ENCODE measurements around the gene ANKRD22.

Gene ANKRD22

GRCh38 chr10:88788924-88789323, 62.7 kb downstream of the ANKRD22 start:
- H3K4me1 ChIP-seq (ENCODE audit: control insufficient read depth, low read depth, low read length), result peaks cover 3% of the 10 kb centered on the region
- no peaks in the 10 kb centered on the region for H3K9me3 ChIP-seq (ENCODE audit: control insufficient read depth, low read depth, low read length)
- no peaks in the 10 kb centered on the region for H3K27me3 ChIP-seq (ENCODE audit: control insufficient read depth, insufficient read depth, low read length)
- H3K4me3 ChIP-seq (ENCODE audit: low read length), result no peak overlapping the region
- H3K36me3 ChIP-seq (ENCODE audit: control insufficient read depth, low read depth, low read length), result no peaks in the 10 kb centered on the region
- H3K9ac ChIP-seq (ENCODE audit: low read length), result no peak overlapping the region
- H3K27ac ChIP-seq (ENCODE audit: low read length), result no peak overlapping the region

GRCh38 chr10:88787463-88787862, 64.2 kb downstream of the ANKRD22 start:
- Histone ChIP-seq H3K27me3 (ENCODE audit: control insufficient read depth, insufficient read depth, low read length) (no peaks in the 10 kb centered on the region), H3K36me3 (ENCODE audit: control insufficient read depth, low read depth, low read length) (no peaks in the 10 kb centered on the region), H3K9me3 (ENCODE audit: control insufficient read depth, low read depth, low read length) (no peaks in the 10 kb centered on the region), H3K4me3 (ENCODE audit: low read length) (no peak overlapping the region), H3K4me1 (ENCODE audit: control insufficient read depth, low read depth, low read length) (peaks cover 3% of the 10 kb centered on the region), H3K9ac (ENCODE audit: low read length) (no peak overlapping the region), H3K27ac (ENCODE audit: low read length) (no peak overlapping the region)

- no peaks in the 10 kb centered on the region for H3K9me3 ChIP-seq (ENCODE audit: control insufficient read depth, low read depth, low read length)
- H3K27ac ChIP-seq (ENCODE audit: low read length), result no peak overlapping the region
- H3K9ac ChIP-seq (ENCODE audit: low read length), result no peak overlapping the region
- no peaks in the 10 kb centered on the region for H3K27me3 ChIP-seq (ENCODE audit: control insufficient read depth, insufficient read depth, low read length)
- H3K4me1 ChIP-seq (ENCODE audit: control insufficient read depth, low read depth, low read length), result no peaks in the 10 kb centered on the region
- no peaks in the 10 kb centered on the region for H3K36me3 ChIP-seq (ENCODE audit: control insufficient read depth, low read depth, low read length)
- H3K4me3 ChIP-seq (ENCODE audit: low read length), result no peak overlapping the region
Observed at GRCh38 chr10:88786032-88786770, 65.4 kb downstream of the ANKRD22 start.

- Histone ChIP-seq H3K36me3 (ENCODE audit: control insufficient read depth, low read depth, low read length) (no peaks in the 10 kb centered on the region), H3K4me3 (ENCODE audit: low read length) (no peak overlapping the region), H3K27me3 (ENCODE audit: control insufficient read depth, insufficient read depth, low read length) (no peaks in the 10 kb centered on the region), H3K4me1 (ENCODE audit: control insufficient read depth, low read depth, low read length) (no peaks in the 10 kb centered on the region), H3K9ac (ENCODE audit: low read length) (no peak overlapping the region), H3K9me3 (ENCODE audit: control insufficient read depth, low read depth, low read length) (no peaks in the 10 kb centered on the region), H3K27ac (ENCODE audit: low read length) (no peak overlapping the region)
Observed at GRCh38 chr10:88783724-88784123, 67.9 kb downstream of the ANKRD22 start.

- no peaks in the 10 kb centered on the region for H3K9me3 ChIP-seq (ENCODE audit: control insufficient read depth, low read depth, low read length)
- no peak overlapping the region for H3K27ac ChIP-seq (ENCODE audit: low read length)
- no peaks in the 10 kb centered on the region for H3K4me1 ChIP-seq (ENCODE audit: control insufficient read depth, low read depth, low read length)
- no peak overlapping the region for H3K4me3 ChIP-seq (ENCODE audit: low read length)
- H3K36me3 ChIP-seq (ENCODE audit: control insufficient read depth, low read depth, low read length), result no peaks in the 10 kb centered on the region
- H3K9ac ChIP-seq (ENCODE audit: low read length), result no peak overlapping the region
- no peaks in the 10 kb centered on the region for H3K27me3 ChIP-seq (ENCODE audit: control insufficient read depth, insufficient read depth, low read length)
Observed at GRCh38 chr10:88782222-88782621, 69.4 kb downstream of the ANKRD22 start.

GRCh38 chr10:88781206-88781605, 70.4 kb downstream of the ANKRD22 start:
- Histone ChIP-seq H3K4me3 (ENCODE audit: low read length) (no peak overlapping the region), H3K9me3 (ENCODE audit: control insufficient read depth, low read depth, low read length) (no peaks in the 10 kb centered on the region), H3K4me1 (ENCODE audit: control insufficient read depth, low read depth, low read length) (no peaks in the 10 kb centered on the region), H3K36me3 (ENCODE audit: control insufficient read depth, low read depth, low read length) (no peaks in the 10 kb centered on the region), H3K27me3 (ENCODE audit: control insufficient read depth, insufficient read depth, low read length) (no peaks in the 10 kb centered on the region), H3K27ac (ENCODE audit: low read length) (no peak overlapping the region), H3K9ac (ENCODE audit: low read length) (no peak overlapping the region)
